K562 (cell line): ENCODE measurements around the gene ATP2B1. TPM values are rescaled to one million over a fixed set of nuclear protein-coding genes. Genes with fewer than 3 reads are reported as not detected.

ENCODE experiments used
- ATAC-seq: fragments of 200-7000 bp; cut with Tn5 transposase; 3 replicates; pipeline ENCODE4 v1.9.1; 2020; ENCODE audit warnings: moderate library complexity
- BruUV-seq: library from RNA; stranded (reverse); fragments of 400-500 nt; replicated peaks from 2 replicates; lab custom pipeline; 2021; lab: Mats Ljungman, UMichigan
- CTCF ChIA-PET: fragments of 300-600 bp; formaldehyde crosslinking; extraction: SDS; loops from one replicate; lab custom pipeline; 2021; ENCODE audit warnings: low intra/inter-chr PET ratio; lab: Yijun Ruan, JAX
- POLR2A ChIA-PET: fragments of 300-600, 350-650 bp; sonication (Branson Sonifier 250); formaldehyde crosslinking; extraction: SDS; loops from one replicate; lab custom pipeline; 2021; ENCODE audit warnings: antibody characterized with exemption, inconsistent platforms; lab: Yijun Ruan, JAX
- DNase-seq, 4 experiments: peaks; one replicate each; pipeline versions ENCODE4 v3.0.0 to v3.0.0-alpha.2; 2011 to 2018; ENCODE audit warnings: low spot score in 3 of 4, mixed read lengths in 3 of 4; ENCODE audit errors: extremely low read depth in 1 of 4
- FAIRE-seq: peaks from 2 replicates; lab custom pipeline; 2011; peaks lifted over from hg19 to GRCh38; lab: Jason Lieb, UNC
- H2AFZ ChIP-seq: 2 replicates; pipeline ENCODE4 v1.6.0; 2011; ENCODE audit warnings: low read depth, low read length, control low read depth, inconsistent platforms
- H3K27ac ChIP-seq: fragments of 200-600 bp; 3 replicates; pipeline ENCODE4 v1.8.0; 2011; ENCODE audit warnings: low read depth, mild to moderate bottlenecking, control low read depth, inconsistent platforms, low read length, moderate library complexity, mixed read lengths; ENCODE audit errors: extremely low read depth
- H3K27me3 ChIP-seq, 2 experiments: fragments of 300-600 bp in 1 of 2; 2 replicates in 1 of 2; 3 replicates in 1 of 2; pipeline versions ENCODE4 v1.6.0 to v1.8.0; 2011; ENCODE audit warnings: inconsistent platforms in 2 of 2, low read length in 2 of 2, mild to moderate bottlenecking in 1 of 2, mixed read lengths in 1 of 2, moderate library complexity in 1 of 2; ENCODE audit not compliant: control insufficient read depth in 2 of 2, insufficient read depth in 2 of 2
- H3K36me3 ChIP-seq: fragments of 300-600 bp; 3 replicates; pipeline ENCODE4 v1.8.0; 2011; ENCODE audit warnings: mild to moderate bottlenecking, low read length, inconsistent platforms; ENCODE audit not compliant: control insufficient read depth, insufficient read depth
- H3K4me1 ChIP-seq, 2 experiments: fragments of 200-600 bp in 1 of 2; replicated peaks in 1 of 2; 2 replicates in 1 of 2; 3 replicates in 1 of 2; pipeline versions ENCODE4 v1.5.1 to v1.8.0; 2011; ENCODE audit warnings: inconsistent platforms in 2 of 2, low read length in 2 of 2, mild to moderate bottlenecking in 1 of 2, mixed read lengths in 1 of 2, moderate library complexity in 1 of 2; ENCODE audit not compliant: control insufficient read depth in 2 of 2, insufficient read depth in 2 of 2
- H3K4me2 ChIP-seq: 2 replicates; pipeline ENCODE4 v1.6.1; 2011; ENCODE audit warnings: low read length, control low read depth, inconsistent platforms, mixed read lengths; ENCODE audit not compliant: insufficient read depth
- H3K4me3 ChIP-seq: fragments of 200-600 bp; sonication (generic), shearing (Covaris generic); 2 replicates; pipeline ENCODE4 v1.5.1; 2016; ENCODE audit warnings: control low read depth, inconsistent platforms
- H3K79me2 ChIP-seq: fragments of 200-600 bp; 3 replicates; pipeline ENCODE4 v1.8.0; 2011; ENCODE audit warnings: low read length, inconsistent platforms; ENCODE audit not compliant: control insufficient read depth, insufficient read depth
- H3K9ac ChIP-seq, 2 experiments: 2 replicates each; pipeline versions ENCODE4 v1.6.0 to v1.6.1; 2011; ENCODE audit warnings: low read depth in 2 of 2, low read length in 2 of 2, control low read depth in 1 of 2, inconsistent platforms in 1 of 2, mild to moderate bottlenecking in 1 of 2, mixed read lengths in 1 of 2; ENCODE audit not compliant: insufficient read depth in 1 of 2
- H3K9me1 ChIP-seq: one replicate; pipeline ENCODE4 v1.6.0; 2011; ENCODE audit warnings: inconsistent platforms, mild to moderate bottlenecking, low read length, moderate library complexity; ENCODE audit not compliant: control insufficient read depth, insufficient read depth
- H3K9me3 ChIP-seq: replicated peaks from 2 replicates; pipeline ENCODE4 v1.5.1; 2011; ENCODE audit warnings: low read depth, low read length, inconsistent platforms; ENCODE audit not compliant: control insufficient read depth, insufficient read depth
- H4K20me1 ChIP-seq: replicated peaks from 2 replicates; pipeline ENCODE4 v1.6.1; 2011; ENCODE audit warnings: low read length, inconsistent platforms, mixed read lengths; ENCODE audit not compliant: control insufficient read depth, insufficient read depth
- ADNP ChIP-seq: fragments of 200-800 bp; sonication (Bioruptor generic); IDR thresholded peaks from 2 replicates; pipeline ENCODE4 v1.6.1; 2016; ENCODE audit warnings: missing genetic modification characterization, missing compliant biosample characterization
- ARID1B ChIP-seq: fragments of 450-650 bp; IDR thresholded peaks from 2 replicates; pipeline ENCODE4 v1.6.1; 2016; ENCODE audit warnings: antibody characterized with exemption, mild to moderate bottlenecking, inconsistent platforms
- C11orf30 ChIP-seq: fragments of 450-650 bp; IDR thresholded peaks from 2 replicates; pipeline ENCODE4 v1.6.1; 2016; ENCODE audit warnings: low read depth, mild to moderate bottlenecking
- CBFA2T3 ChIP-seq: fragments of 450-650 bp; IDR thresholded peaks from 2 replicates; pipeline ENCODE4 v1.6.1; 2017
- CREB5 ChIP-seq: fragments of 250-450 bp; sonication (Bioruptor Pico); IDR thresholded peaks from 2 replicates; pipeline ENCODE4 v1.5.0; 2020; ENCODE audit warnings: mild to moderate bottlenecking
- MECOM ChIP-seq: fragments of 250-450 bp; sonication (Bioruptor Pico); IDR thresholded peaks from 2 replicates; pipeline ENCODE4 v1.8.0; 2022; ENCODE audit warnings: inconsistent platforms
- MTA1 ChIP-seq: fragments of 450-650 bp; IDR thresholded peaks from 2 replicates; pipeline ENCODE4 v1.6.1; 2017; ENCODE audit warnings: borderline replicate concordance
- NEUROD1 ChIP-seq: fragments of 150-350 bp; IDR thresholded peaks from 2 replicates; pipeline ENCODE4 v1.6.1; 2014; ENCODE audit warnings: borderline replicate concordance, low read length, low read depth; ENCODE audit not compliant: partially characterized antibody
- PHF8 ChIP-seq: fragments of 200-600 bp; sonication (generic); IDR thresholded peaks from 2 replicates; pipeline ENCODE4 v1.6.1; 2012; ENCODE audit warnings: mixed run types, mild to moderate bottlenecking, inconsistent platforms, low read length, moderate library complexity, borderline replicate concordance
- PRDM10 ChIP-seq: fragments of 450-650 bp; IDR thresholded peaks from 2 replicates; pipeline ENCODE4 v1.6.1; 2018; ENCODE audit not compliant: partially characterized antibody
- SOX6 ChIP-seq: fragments of 450-650 bp; IDR thresholded peaks from 2 replicates; pipeline ENCODE4 v1.6.1; 2014; ENCODE audit warnings: mild to moderate bottlenecking
- TAL1 ChIP-seq: fragments of 450-650 bp; IDR thresholded peaks from 2 replicates; pipeline ENCODE4 v1.6.1; 2016; ENCODE audit warnings: mild to moderate bottlenecking
- TCF3 ChIP-seq: sonication (generic); formaldehyde crosslinking; IDR thresholded peaks from 2 replicates; pipeline ENCODE4 v1.4.0; 2020; ENCODE audit warnings: mild to moderate bottlenecking, missing genetic modification reagents
- TEAD4 ChIP-seq, 2 experiments: sonication (generic) in 1 of 2; formaldehyde crosslinking in 1 of 2; IDR thresholded peaks; 2 replicates each; pipeline versions ENCODE4 v1.6.1 to v1.8.0; 2012 to 2022; ENCODE audit warnings: borderline replicate concordance in 1 of 2, inconsistent platforms in 1 of 2, low read length in 1 of 2, mild to moderate bottlenecking in 1 of 2, missing genetic modification reagents in 1 of 2
- ZNF175 ChIP-seq: fragments of 200-800 bp; sonication (Bioruptor generic); IDR thresholded peaks from 2 replicates; pipeline ENCODE4 v1.6.1; 2016; ENCODE audit warnings: low read depth, mild to moderate bottlenecking, missing genetic modification characterization, missing compliant biosample characterization
- ZNF316 ChIP-seq: fragments of 450-650 bp; IDR thresholded peaks from 2 replicates; pipeline ENCODE4 v1.6.1; 2016
- ZNF408 ChIP-seq: fragments of 250-450 bp; sonication (Bioruptor Pico); IDR thresholded peaks from 2 replicates; pipeline ENCODE4 v1.4.0; 2020; ENCODE audit warnings: low read depth, mild to moderate bottlenecking, moderate library complexity
- WGBS: fragments of 100-300 bp; shearing (Covaris generic); methylation state at CpG from one replicate; pipeline ENCODE4 v1.1.6; 2016; ENCODE audit warnings: low coverage, mixed read lengths; ENCODE audit not compliant: insufficient coverage; ENCODE audit errors: missing lambda C conversion rate; 5-methylcytosine and 5-hydroxymethylcytosine counted together
- in situ Hi-C: fragments of 300-500 bp; cut with MboI; formaldehyde crosslinking; loops from 4 replicates; pipeline ENCODE4 v1.15.0; 2018; ENCODE audit warnings: inconsistent platforms, mixed read lengths
- intact Hi-C: fragments of 100-400 bp; cut with micrococcal nuclease; formaldehyde crosslinking; loops from 2 replicates; pipeline ENCODE4 v1.14.2; 2022
- polyA plus RNA-seq, 8 experiments: library from polyadenylated mRNA; depleted of rRNA in 4 of 8; stranded (reverse) in 5 of 8; unstranded in 3 of 8; fragments of >200 nt; fragmentation: Nextera tagmentation in 2 of 8; fragmentation: Illumina TruSeq in 1 of 8; extraction: Ambion mirVana in 2 of 8; extraction: Trizol in 1 of 8; gene quantifications; 2 replicates each; pipeline versions ENCODE4 v1.2.1 to v1.2.3, GENCODE V29; 2011 to 2014; ENCODE audit warnings: inconsistent platforms in 1 of 8, missing spikeins in 1 of 8
- total RNA-seq, 7 experiments: library from RNA; depleted of rRNA in 6 of 7; stranded (reverse); fragments of >200 nt in 6 of 7; fragmentation: Illumina TruSeq in 2 of 7; extraction: Trizol in 2 of 7; gene quantifications; 2 replicates each; pipeline versions ENCODE4 v1.2.1 to v1.2.3, GENCODE V29; 2011 to 2021; ENCODE audit warnings: low replicate concordance in 1 of 7

ATP2B1 gene
- total and polyA plus RNA-seq, 9 of the 15 experiments (the other 6 are each of a cell fraction or from before 2014, with no cell fraction given): 8.6 to 39.0 (median 27.8) TPM

- TF ChIP-seq NEUROD1: no peak
- TF ChIP-seq ARID1B: peak; percentile 50
- no peak for TF ChIP-seq ZNF175 (CRISPR knock-in tag)
- no peak for TF ChIP-seq ZNF408
- peak; percentile 47; the same call in 1 of the 2 replicates for TF ChIP-seq C11orf30
- peak; percentile 84 for TF ChIP-seq PRDM10
- TF ChIP-seq CBFA2T3: peak; percentile 51
- peak; percentile 44 for TF ChIP-seq ZNF316
- 0 out of 2 replicates have a peak, but pooled peaks have one; percentile 19 for TF ChIP-seq ADNP (tag)
- TF ChIP-seq MECOM: peak; percentile 76; the same call in 1 of the 2 replicates
- no peak for TF ChIP-seq PHF8
- peak; percentile 40; the same call in 1 of the 2 replicates for TF ChIP-seq TEAD4 (IDR thresholded peaks at IDR 0.05; ENCODE audit: low read length)
- no peak for TF ChIP-seq TEAD4 (CRISPR knock-in tag; IDR thresholded peaks at IDR 0.05; ENCODE audit: borderline replicate concordance)
- 0 out of 2 replicates have a peak, but pooled peaks have one; percentile 15 for TF ChIP-seq MTA1
- TF ChIP-seq CREB5 (CRISPR knock-in tag): no peak
- TF ChIP-seq TCF3 (CRISPR knock-in tag): 0 out of 2 replicates have a peak, but pooled peaks have one; percentile 7
- TF ChIP-seq SOX6: 0 out of 2 replicates have a peak, but pooled peaks have one; percentile 20
- peak; percentile 45; the same call in 1 of the 2 replicates for TF ChIP-seq TAL1
- 0 out of 3 replicates have a peak, but pooled peaks have one; percentile 46 for ATAC-seq
- in situ Hi-C loops (no loop called here), intact Hi-C loops (no loop called here)
- CTCF ChIA-PET: no interaction called here
- DNase-seq: peak in 1 of 4 experiments; percentile 23
- no peaks in the 10 kb centered on the region for H3K9me3 ChIP-seq
- POLR2A ChIA-PET: interaction anchor here (0.6 kb wide), 1 partner anchor 149 kb away, joined by 3 read pairs; no protein-coding TSS in a partner anchor
- no peaks in the 10 kb centered on the region for H4K20me1 ChIP-seq
- peak overlapping the region; percentile 27; the same call in 1 of the 2 replicates for H2AFZ ChIP-seq
- no peak overlapping the region for H3K27ac ChIP-seq
- BruUV-seq: no TSS peak
- no peaks in the 10 kb centered on the region for H3K9me1 ChIP-seq
- 0% methylated on average over 4 of the region's 4 CpGs for WGBS
- no peaks in the 10 kb centered on the region for H3K27me3 ChIP-seq
- H3K4me3 ChIP-seq: no peak overlapping the region
- H3K4me2 ChIP-seq: no peak overlapping the region
- no peaks in the 10 kb centered on the region for H3K36me3 ChIP-seq
- peak; percentile 65 for FAIRE-seq
- no peaks in the 10 kb centered on the region for H3K79me2 ChIP-seq
- H3K4me1 ChIP-seq: peaks cover 0 to 12% of the 10 kb centered on the region in 2 experiments; a peak in 4 of 5 replicates
- no peak overlapping the region for H3K9ac ChIP-seq
Measured at GRCh38 chr12:89729946-89730459, 21.4 kb upstream of the ATP2B1 start.
